NB4 (cell line): ENCODE data around the gene DDX51.

Source experiments
- DNase-seq: peaks from one replicate; pipeline ENCODE4 v3.0.0; 2010; ENCODE audit warnings: low read depth
- H3K4me3 ChIP-seq: one replicate; pipeline ENCODE4 v1.5.1; 2011; ENCODE audit warnings: mild to moderate bottlenecking, low read depth, low read length, moderate library complexity
- CTCF ChIP-seq: IDR thresholded peaks from one replicate; pipeline ENCODE4 v1.5.1; 2012; ENCODE audit warnings: low read depth, low read length
- MAX ChIP-seq: IDR thresholded peaks from 2 replicates; pipeline ENCODE4 v1.6.1; 2011; ENCODE audit warnings: low read depth, low read length
- MYC ChIP-seq: IDR thresholded peaks from 2 replicates; pipeline ENCODE4 v1.6.1; 2011; ENCODE audit warnings: low read depth, low read length
- POLR2A ChIP-seq: IDR thresholded peaks from 2 replicates; pipeline ENCODE4 v1.6.1; 2011; ENCODE audit warnings: mild to moderate bottlenecking; ENCODE audit not compliant: insufficient read length; ENCODE audit errors: extremely low read depth

The DDX51 gene

GRCh38 chr12:132129007-132129406, 15.1 kb downstream of the DDX51 start:
- no peak for TF ChIP-seq CTCF
- TF ChIP-seq POLR2A: no peak
- TF ChIP-seq MYC: no peak
- TF ChIP-seq MAX: no peak
- DNase-seq: no peak
- H3K4me3 ChIP-seq: no peak overlapping the region

GRCh38 chr12:132127041-132127440, 17.1 kb downstream of the DDX51 start:
- TF ChIP-seq POLR2A: no peak
- no peak for TF ChIP-seq MYC
- no peak for TF ChIP-seq MAX
- TF ChIP-seq CTCF: no peak
- H3K4me3 ChIP-seq: no peak overlapping the region
- DNase-seq: no peak

GRCh38 chr12:132125736-132126135, 18.4 kb downstream of the DDX51 start:
- no peak overlapping the region for H3K4me3 ChIP-seq
- no peak for DNase-seq
- TF ChIP-seq MAX (no peak), CTCF (no peak), POLR2A (no peak), MYC (no peak)

GRCh38 chr12:132124766-132125425, 19.2 kb downstream of the DDX51 start:
- DNase-seq: no peak
- no peak overlapping the region for H3K4me3 ChIP-seq
- TF ChIP-seq MAX (no peak), POLR2A (no peak), CTCF (no peak), MYC (no peak)

GRCh38 chr12:132123970-132124765, 20.0 kb downstream of the DDX51 start:
- TF ChIP-seq CTCF: no peak
- TF ChIP-seq POLR2A: no peak
- no peak for TF ChIP-seq MAX
- no peak for TF ChIP-seq MYC
- H3K4me3 ChIP-seq: no peak overlapping the region
- DNase-seq: no peak
